GM18861 (cell line): ENCODE data around the gene KDM3A.
"Not testable (repeated sequence)": the region's sequence is repeated elsewhere in the genome, so short reads cannot be mapped to it uniquely, and the experiment has no call there.

Experiments
- ATAC-seq: cut with Tn5 transposase; IDR thresholded peaks from one replicate; pipeline ENCODE4 v1.9.1; 2021; ENCODE audit not compliant: unreplicated experiment

KDM3A gene

GRCh38 chr2:86476918-86477317 is 35.7 kb downstream of the KDM3A start:
- no peak for ATAC-seq

- no peak for ATAC-seq
Observed at GRCh38 chr2:86477349-86477748, 36.2 kb downstream of the KDM3A start.

- ATAC-seq = no peak
Observed at GRCh38 chr2:86480105-86480504, 38.9 kb downstream of the KDM3A start.

DNA sequence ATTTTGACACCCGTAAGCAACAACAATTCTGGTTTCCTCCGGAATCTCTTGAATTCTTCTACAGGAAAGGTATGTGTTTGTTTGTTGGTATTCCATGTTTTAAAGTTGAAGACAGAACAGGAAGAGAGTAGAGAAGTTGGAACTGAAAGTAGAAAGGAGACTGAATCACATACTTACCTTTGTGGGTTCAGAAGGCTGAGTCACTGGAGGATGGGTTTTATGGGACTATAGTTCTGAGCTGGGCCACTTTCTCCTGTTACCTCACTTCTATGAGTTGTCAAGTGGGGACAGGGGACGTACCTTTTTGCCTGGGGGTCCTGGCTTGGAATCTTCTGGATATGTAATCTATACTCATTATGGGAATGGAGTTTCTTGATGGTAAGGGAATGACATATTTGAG is 40.9 kb downstream of the KDM3A start:
- no peak for ATAC-seq

GRCh38 chr2:86484385-86484784 is 43.2 kb downstream of the KDM3A start:
- no peak for ATAC-seq

DNA sequence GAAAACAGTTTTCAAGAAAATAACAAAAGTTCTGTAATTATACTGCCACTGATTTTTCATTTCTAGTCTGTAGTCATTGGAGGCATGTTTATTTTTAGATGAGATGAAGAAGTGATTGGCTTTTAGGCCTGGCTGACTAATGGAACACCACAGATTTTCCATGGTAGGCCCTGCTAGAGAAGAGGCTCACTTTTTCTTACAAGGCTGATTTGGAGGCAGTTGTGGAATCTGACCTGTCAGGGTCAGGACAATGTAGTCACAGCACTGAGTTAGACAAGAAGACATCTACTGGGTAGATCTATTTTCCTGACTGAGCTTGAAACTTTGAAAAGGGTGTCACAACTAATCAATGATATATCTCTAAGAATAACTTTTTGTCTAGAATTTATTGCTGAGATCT is 43.9 kb downstream of the KDM3A start:
- ATAC-seq = no peak

GRCh38 chr2:86485802-86486201 is 44.6 kb downstream of the KDM3A start:
- no peak for ATAC-seq

DNA sequence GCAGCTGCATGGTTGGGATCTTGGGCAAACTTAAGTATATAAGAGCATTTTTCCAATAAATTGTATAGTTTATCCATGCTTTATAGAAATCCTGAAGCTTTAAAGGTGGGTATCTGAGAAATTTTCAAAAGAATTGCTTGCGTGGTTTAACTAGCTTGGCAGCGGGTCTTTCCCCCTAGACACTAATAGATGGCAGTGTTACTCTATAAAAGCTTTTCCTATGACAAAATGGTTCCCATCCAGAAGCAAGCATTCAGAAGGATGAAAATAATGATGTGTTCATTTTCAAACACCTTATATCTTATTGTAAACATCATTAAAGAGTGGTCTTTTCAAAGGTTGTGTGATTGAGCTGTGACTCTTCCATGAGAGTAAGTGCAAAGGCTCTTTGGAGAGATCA is 45.9 kb downstream of the KDM3A start:
- ATAC-seq = no peak

DNA sequence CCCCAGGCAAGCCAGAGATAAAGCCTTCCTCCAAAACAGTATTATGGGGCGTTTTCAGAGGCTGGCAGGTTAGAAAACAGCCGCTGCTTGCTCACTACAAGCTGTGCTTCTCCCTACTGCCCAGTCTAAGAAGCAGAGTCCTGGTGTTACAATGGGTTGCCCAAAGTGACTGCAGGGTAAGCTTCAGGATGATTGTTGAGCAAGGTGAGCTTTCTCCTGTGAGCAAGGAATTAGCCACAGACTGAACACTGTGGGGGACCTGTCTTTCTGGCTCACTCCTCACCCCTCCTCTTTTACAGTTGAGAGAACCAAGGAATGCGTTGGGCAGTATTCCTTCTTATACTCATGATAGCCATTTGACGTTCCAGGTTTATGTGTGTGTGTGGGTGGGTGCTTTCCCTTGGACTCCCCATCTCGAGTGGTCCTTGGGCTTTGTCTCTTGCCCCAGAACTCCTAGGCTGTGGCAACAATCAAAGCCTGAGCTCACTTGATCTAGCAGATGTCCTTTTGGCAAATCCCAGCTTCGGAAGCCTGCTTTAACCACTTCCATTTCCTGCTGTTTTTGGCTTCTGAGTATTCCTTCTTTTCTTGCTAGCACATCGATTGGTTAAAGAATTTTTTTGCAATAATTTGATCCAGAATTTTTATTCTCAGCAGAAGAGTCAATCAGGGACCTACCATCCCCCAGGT is 47.5 kb downstream of the KDM3A start:
- ATAC-seq = no peak

DNA sequence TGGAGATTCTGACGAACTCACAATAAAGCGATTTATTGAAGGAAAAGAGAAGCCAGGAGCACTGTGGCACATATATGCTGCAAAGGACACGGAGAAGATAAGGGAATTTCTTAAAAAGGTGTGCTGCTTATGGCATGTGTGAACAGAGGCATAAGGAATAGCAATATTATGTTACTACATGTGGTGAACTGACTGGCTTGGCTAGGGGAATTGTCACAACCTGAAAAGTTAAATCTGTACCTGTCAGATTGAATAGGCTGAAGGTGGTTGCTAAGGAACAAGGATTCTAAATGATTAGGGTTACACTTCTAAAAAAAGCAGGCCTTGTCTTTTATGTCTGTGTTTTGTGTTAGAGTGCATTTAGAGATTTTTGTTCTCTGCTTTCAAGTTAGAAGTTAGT is 48.4 kb downstream of the KDM3A start:
- ATAC-seq = no peak

GRCh38 chr2:86490245-86490644 is 49.1 kb downstream of the KDM3A start:
- no peak for ATAC-seq

DNA sequence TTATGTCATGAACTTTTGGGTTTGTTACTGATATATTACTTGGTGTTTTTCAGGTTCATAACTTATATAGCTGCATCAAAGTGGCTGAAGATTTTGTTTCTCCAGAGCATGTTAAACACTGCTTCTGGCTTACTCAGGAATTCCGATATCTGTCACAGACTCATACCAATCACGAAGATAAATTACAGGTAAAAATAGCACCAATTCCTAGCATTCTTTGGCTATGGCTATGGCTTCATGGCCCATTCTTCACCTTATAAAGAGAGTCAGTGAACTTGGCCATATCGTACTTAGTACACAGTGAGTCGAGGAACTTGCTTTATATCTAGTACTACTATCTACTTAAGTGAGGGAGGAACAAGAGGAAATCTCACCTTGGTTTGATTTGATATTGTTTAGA is 49.9 kb downstream of the KDM3A start:
- no peak for ATAC-seq

DNA sequence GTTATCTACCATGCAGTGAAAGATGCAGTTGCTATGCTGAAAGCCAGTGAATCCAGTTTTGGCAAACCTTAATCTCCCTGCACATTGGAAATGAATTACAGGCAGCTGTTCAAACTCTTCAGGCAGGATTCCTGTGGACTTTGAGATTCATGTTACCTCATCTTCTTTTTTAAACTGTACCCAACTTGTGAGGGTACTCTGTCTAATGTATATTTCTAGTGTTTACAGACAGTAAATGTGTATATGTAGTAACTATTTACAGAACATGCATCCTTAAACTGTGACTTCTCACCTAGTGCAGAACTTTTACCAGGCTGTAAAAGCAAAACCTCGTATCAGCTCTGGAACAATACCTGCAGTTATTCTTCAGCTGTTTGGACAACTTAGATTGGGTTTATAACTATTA is 50.9 kb downstream of the KDM3A start:
- ATAC-seq = no peak

DNA sequence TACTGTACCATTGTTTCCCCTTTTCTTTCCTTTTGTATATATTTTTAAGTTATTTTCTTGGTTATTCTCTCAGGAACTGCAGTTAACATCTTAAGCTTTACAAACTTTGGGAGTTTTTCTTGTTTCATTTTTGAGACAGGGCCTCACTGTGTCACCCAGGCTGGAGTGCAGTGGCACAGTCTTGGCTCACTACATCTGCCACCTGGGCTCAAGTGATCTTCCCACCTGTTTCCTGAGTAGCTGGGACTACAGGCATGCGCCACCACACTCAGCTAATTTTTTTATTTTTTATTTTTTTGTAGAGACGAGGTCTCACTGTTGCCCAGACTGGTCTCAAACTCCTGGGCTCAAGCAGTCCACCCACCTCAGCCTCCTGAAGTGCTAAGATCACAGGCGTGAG is 55.2 kb downstream of the KDM3A start:
- not testable (repeated sequence) for ATAC-seq

GRCh38 chr2:86498468-86499260 is 57.5 kb downstream of the KDM3A start:
- ATAC-seq = no peak

DNA sequence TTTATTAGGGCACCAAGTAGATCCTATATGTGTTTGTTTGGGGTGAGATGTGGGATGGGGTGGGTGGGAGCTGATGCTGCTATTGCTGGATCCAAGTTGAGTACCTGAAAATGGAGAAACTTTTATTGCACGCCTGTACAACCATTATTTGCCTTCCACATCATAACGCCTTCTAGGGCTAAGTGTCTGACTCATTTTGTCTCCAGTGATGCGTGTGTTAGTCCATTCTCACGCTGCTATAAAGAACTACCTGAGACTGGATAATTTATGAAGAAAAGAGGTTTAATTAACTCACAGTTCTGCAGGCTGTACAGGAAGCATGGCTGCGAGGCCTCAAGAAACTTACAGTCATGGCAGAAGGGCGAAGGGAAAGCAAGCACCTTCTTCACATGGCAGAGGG is 58.2 kb downstream of the KDM3A start:
- ATAC-seq = no peak

DNA sequence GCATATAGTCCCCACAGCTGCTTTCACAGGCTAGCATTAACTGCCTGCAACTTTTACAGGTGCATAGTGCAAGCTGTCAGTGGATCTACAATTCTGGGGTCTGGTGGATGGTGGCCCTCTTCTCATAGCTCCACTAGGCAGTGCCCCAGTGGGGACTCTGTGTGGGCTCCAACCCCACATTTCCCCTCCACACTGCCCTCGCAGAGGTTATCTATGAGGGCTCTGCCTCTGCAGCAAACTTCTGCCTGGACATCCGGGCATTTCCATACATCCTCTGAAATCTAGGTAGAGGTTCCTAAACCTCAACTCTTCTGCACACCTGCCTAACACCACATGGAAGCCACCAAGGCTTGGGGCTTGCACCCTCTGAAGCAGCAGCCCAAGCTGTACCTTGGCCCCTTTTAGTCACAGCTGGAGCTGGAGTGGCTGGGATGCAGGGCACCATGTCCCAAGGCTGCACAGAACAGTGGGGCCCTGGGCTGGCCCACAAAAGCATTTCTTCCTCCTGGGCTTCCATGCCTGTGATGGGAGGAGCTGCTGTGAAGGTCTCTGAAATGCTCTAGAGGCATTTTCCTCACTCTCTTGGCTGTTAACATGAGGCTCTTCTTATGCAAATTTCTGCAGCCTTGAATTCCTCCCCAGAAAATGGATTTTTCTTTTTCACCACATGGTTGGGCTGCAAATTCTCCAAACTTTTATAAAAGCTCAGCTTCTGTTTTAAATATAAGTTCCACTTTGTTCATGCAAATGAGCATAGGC is 59.3 kb downstream of the KDM3A start:
- no peak for ATAC-seq

- no peak for ATAC-seq
Observed at GRCh38 chr2:86507600-86507999, 66.4 kb downstream of the KDM3A start.

- no peak for ATAC-seq
Observed at GRCh38 chr2:86510436-86510933, 69.3 kb downstream of the KDM3A start.

DNA sequence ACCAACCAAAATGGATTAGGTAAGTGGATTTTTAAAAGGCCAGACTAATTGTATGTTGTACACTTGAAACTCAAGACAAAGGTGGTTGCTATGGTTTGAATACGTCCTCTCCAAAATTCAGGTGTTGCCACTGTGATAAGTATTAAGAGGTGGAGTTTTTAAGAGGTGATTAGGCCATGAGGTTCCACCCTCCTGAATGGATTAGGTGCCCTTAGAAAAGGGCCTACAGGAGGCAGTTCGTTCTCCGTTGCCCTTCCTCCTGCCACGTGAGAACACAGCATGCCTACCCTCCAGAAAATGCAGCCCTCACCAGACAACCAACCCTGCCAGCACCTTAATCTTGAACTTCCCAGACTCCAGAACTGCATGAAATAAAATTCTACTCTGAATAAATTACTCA is 70.9 kb downstream of the KDM3A start:
- ATAC-seq = no peak

GRCh38 chr2:86512892-86513291 is 71.7 kb downstream of the KDM3A start:
- no peak for ATAC-seq
